ENCODE measurements around the gene HAPSTR1.

DNA sequence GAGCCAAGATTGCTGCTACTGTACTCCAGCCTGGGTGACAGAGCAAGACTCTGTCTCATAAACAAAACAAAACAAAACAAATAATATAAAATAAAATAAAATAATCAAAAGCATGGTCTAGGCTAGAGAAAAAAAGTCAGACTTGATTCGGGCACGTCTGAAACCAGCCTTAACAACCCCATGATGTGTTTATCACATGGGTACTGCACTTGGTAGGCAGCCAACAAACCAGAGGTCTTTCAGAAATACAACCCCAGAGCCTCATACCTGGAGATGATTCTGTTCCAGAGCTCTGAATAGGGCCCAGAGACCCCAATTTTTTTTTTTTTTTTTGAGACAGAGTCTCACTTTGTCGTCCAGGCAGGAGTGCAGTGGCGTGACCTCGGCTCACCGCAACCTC lies 9.6 kb upstream of the HAPSTR1 start:
- TF ChIP-seq, protein P1, sequence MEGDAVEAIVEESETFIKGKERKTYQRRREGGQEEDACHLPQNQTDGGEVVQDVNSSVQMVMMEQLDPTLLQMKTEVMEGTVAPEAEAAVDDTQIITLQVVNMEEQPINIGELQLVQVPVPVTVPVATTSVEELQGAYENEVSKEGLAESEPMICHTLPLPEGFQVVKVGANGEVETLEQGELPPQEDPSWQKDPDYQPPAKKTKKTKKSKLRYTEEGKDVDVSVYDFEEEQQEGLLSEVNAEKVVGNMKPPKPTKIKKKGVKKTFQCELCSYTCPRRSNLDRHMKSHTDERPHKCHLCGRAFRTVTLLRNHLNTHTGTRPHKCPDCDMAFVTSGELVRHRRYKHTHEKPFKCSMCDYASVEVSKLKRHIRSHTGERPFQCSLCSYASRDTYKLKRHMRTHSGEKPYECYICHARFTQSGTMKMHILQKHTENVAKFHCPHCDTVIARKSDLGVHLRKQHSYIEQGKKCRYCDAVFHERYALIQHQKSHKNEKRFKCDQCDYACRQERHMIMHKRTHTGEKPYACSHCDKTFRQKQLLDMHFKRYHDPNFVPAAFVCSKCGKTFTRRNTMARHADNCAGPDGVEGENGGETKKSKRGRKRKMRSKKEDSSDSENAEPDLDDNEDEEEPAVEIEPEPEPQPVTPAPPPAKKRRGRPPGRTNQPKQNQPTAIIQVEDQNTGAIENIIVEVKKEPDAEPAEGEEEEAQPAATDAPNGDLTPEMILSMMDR (IDR thresholded peaks at IDR 0.05), result no peak
- no peak for TF ChIP-seq POLR2A (IDR thresholded peaks at IDR 0.05)
- no peak for TF ChIP-seq POLR2AphosphoS5 (IDR thresholded peaks at IDR 0.05)
